Urinary bladder (tissue), 4 donors: ENCODE results near the gene PACS1. TPM values are rescaled to one million over a fixed set of nuclear protein-coding genes. Genes with fewer than 3 reads are reported as not detected.
A peak's percentile ranks its signal among the peaks of the same experiment; 100 is the strongest.
"Not testable (repeated sequence)": the region's sequence is repeated elsewhere in the genome, so short reads cannot be mapped to it uniquely, and the experiment has no call there.

ENCODE experiments used
- DNase-seq: peaks from one replicate; pipeline ENCODE4 v3.0.0-alpha.2; 2015; ENCODE audit errors: extremely low spot score
- H3K27ac ChIP-seq: one replicate; pipeline ENCODE4 v1.5.1; 2013; ENCODE audit warnings: low read depth, mild to moderate bottlenecking, moderate library complexity
- H3K36me3 ChIP-seq: one replicate; pipeline ENCODE4 v1.6.1; 2013; ENCODE audit warnings: mild to moderate bottlenecking, moderate library complexity; ENCODE audit not compliant: insufficient read depth
- H3K4me1 ChIP-seq: one replicate; pipeline ENCODE4 v1.6.1; 2013; ENCODE audit warnings: mild to moderate bottlenecking, moderate library complexity; ENCODE audit not compliant: insufficient read depth
- H3K4me3 ChIP-seq: one replicate; pipeline ENCODE4 v1.5.1; 2013; ENCODE audit warnings: low read depth, low read length
- WGBS: extraction: QIAGEN DNeasy Blood & Tissue Kit; methylation state at CpG from one replicate; pipeline ENCODE4 v1.1.7; 2013; 5-methylcytosine and 5-hydroxymethylcytosine counted together
- polyA plus RNA-seq: library from polyadenylated mRNA; stranded (reverse); fragments of 200-250 nt; gene quantifications from one replicate; pipeline ENCODE4 v1.2.3, GENCODE V29; 2013
- total RNA-seq: library from RNA; depleted of rRNA; stranded (reverse); fragments of >200 nt; gene quantifications from one replicate; pipeline ENCODE4 v1.2.3, GENCODE V29; 2014
- donor health status: healthy with polysubstance abuse.
- donor health status: healthy.

The PACS1 gene
- total RNA-seq = 42.3 TPM
- 41.3 TPM for polyA plus RNA-seq

- no peak for DNase-seq
Observed at GRCh38 chr11:66069715-66070603, at the start of gene PACS1. PACS1 (plus strand) TSS chr11:66070272; CDS start chr11:66070487, 215 bp downstream.

GRCh38 chr11:66020618-66021357 lies 49.3 kb upstream of the PACS1 start:
- WGBS = 81% methylated on average over 25 of the region's 25 CpGs
- DNase-seq = no peak
- Histone ChIP-seq H3K4me3 (no peak overlapping the region), H3K4me1 (no peaks in the 10 kb centered on the region), H3K36me3 (no peaks in the 10 kb centered on the region), H3K27ac (no peak overlapping the region)

More at GRCh38 chr11:66069715-66070603, at the start of gene PACS1:
- Histone ChIP-seq H3K4me3 (peak within 1 kb of the TSS; percentile 92), H3K36me3 (no peaks in the 10 kb centered on the region), H3K4me1 (no peaks in the 10 kb centered on the region), H3K27ac (peak within 1 kb of the TSS; percentile 92)
- under 1% methylated on average over 119 of the region's 120 CpGs for WGBS

GRCh38 chr11:66022401-66023185 lies 47.5 kb upstream of the PACS1 start:
- Histone ChIP-seq H3K27ac (no peak overlapping the region), H3K4me3 (no peak overlapping the region), H3K4me1 (no peaks in the 10 kb centered on the region), H3K36me3 (no peaks in the 10 kb centered on the region)
- WGBS = 22% methylated on average over 46 of the region's 46 CpGs
- no peak for DNase-seq

DNA sequence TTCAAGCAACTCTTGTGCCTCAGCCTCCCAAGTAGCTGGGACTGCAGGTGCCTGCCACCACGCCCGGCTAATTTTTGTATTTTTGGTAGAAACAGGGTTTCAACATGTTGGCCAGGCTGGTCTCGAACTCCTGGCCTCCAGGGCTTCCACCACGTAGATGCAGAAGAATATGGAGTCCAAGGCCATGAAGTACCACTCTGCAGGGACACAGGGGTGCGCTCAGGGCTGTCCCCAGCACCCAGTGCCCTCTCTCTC lies 47.0 kb upstream of the PACS1 start:
- not testable (repeated sequence) for DNase-seq, H3K4me1 ChIP-seq, H3K36me3 ChIP-seq, H3K4me3 ChIP-seq, H3K27ac ChIP-seq
- WGBS = 91% methylated on average over 5 of the region's 5 CpGs

- no peak for DNase-seq
- no peak within 1 kb of the TSS for H3K27ac ChIP-seq
- H3K4me1 ChIP-seq = no peaks in the 10 kb centered on the region
- H3K4me3 ChIP-seq = no peak within 1 kb of the TSS
- no peaks in the 10 kb centered on the region for H3K36me3 ChIP-seq
- WGBS = 90% methylated on average over 18 of the region's 18 CpGs
Observed at GRCh38 chr11:66026017-66026529, 44.0 kb upstream of the PACS1 start, which contains the start of gene CATSPER1. CATSPER1 (minus strand) TSS chr11:66026479; CDS start chr11:66026379, 100 bp downstream.

DNA sequence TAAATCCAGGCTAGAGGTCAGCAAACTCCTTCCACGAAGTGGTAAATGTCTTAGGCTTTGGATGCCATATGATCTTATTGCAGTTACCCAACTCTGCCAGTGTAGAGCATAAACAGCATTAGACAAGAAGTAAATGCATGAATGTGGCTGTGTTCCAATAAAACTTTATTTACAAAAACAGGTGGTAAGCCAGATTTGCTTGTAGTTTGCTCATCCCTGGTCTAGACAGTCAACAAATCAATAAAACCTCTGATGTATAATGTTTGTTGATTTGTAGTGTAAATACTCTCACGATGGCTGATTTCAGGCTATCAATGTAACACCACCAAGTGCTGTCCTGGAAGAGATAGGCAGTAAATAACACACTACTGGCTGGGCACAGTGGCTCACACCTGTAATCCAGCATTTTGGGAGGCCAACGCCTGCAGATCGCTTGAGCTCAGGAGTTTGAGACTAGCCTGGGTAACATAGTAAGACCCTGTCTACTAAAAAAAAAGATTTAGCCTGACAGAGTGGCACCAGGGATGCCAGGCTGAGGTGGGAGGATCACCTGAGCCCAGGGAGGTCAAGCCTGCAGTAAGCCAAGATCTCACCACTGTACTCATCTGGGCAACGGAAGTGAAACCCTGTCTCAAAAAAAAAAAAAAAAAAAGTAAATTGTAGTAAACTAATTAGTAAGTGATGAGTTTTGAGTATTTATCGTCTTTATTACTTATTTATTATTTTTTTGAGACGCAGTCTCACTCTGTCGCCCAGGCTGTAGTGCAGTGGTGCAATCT lies 36.9 kb upstream of the PACS1 start:
- no peak for DNase-seq
- no peak overlapping the region for H3K4me3 ChIP-seq
- no peak overlapping the region for H3K27ac ChIP-seq
- no peaks in the 10 kb centered on the region for H3K4me1 ChIP-seq
- 78% methylated on average over 8 of the region's 8 CpGs for WGBS
- H3K36me3 ChIP-seq = no peaks in the 10 kb centered on the region

DNA sequence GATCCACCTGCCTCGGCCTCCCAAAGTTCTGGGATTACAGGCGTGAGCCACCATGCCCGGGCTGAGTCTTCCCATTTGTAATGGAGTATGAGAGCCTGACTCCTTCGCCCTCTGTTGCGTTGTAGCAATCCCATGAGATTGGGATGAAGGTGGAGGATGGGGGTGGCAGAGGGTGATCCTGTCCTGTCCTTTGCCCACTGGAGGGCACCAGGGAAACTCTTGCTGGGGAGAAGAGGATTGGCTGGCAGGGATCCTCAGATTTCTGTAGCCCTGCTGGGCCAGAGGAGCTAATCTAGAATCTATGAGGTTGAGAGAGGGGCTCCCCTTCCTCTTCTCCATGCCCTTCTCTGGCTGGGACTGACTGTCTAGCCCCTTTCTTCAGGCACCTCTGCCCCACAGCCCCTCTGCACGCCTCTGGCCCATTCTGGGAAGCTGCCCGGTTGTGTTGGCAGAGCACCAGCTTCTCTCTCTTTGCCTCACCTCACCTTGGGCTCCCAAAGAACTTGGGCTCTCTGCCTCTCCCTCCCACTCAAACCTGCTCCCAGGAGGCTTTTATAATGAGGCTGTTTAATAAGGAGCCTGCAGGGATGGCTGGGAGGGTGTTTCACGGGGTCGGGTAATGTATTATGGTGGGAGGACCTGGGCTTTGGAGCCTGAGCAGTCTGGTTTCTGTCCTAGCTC lies 34.3 kb upstream of the PACS1 start:
- Histone ChIP-seq H3K36me3 (no peaks in the 10 kb centered on the region), H3K4me1 (no peaks in the 10 kb centered on the region), H3K4me3 (no peak overlapping the region), H3K27ac (no peak overlapping the region)
- no peak for DNase-seq
- WGBS = 64% methylated on average over 9 of the region's 9 CpGs

GRCh38 chr11:66036334-66036710 lies 33.8 kb upstream of the PACS1 start:
- WGBS = 65% methylated on average over 5 of the region's 5 CpGs
- DNase-seq = no peak
- no peak overlapping the region for H3K4me3 ChIP-seq
- H3K36me3 ChIP-seq = no peaks in the 10 kb centered on the region
- H3K27ac ChIP-seq = no peak overlapping the region
- no peaks in the 10 kb centered on the region for H3K4me1 ChIP-seq

- no peak for DNase-seq
- H3K36me3 ChIP-seq = no peaks in the 10 kb centered on the region
- H3K27ac ChIP-seq = no peak overlapping the region
- 85% methylated on average over 3 of the region's 3 CpGs for WGBS
- no peaks in the 10 kb centered on the region for H3K4me1 ChIP-seq
- H3K4me3 ChIP-seq = no peak overlapping the region
Observed at GRCh38 chr11:66037327-66037726, 32.7 kb upstream of the PACS1 start.

- WGBS = 78% methylated on average over 3 of the region's 3 CpGs
- no peaks in the 10 kb centered on the region for H3K36me3 ChIP-seq
- no peak overlapping the region for H3K4me3 ChIP-seq
- no peak overlapping the region for H3K27ac ChIP-seq
- H3K4me1 ChIP-seq = no peaks in the 10 kb centered on the region
- no peak for DNase-seq
Observed at GRCh38 chr11:66039765-66040164, 30.3 kb upstream of the PACS1 start.

DNA sequence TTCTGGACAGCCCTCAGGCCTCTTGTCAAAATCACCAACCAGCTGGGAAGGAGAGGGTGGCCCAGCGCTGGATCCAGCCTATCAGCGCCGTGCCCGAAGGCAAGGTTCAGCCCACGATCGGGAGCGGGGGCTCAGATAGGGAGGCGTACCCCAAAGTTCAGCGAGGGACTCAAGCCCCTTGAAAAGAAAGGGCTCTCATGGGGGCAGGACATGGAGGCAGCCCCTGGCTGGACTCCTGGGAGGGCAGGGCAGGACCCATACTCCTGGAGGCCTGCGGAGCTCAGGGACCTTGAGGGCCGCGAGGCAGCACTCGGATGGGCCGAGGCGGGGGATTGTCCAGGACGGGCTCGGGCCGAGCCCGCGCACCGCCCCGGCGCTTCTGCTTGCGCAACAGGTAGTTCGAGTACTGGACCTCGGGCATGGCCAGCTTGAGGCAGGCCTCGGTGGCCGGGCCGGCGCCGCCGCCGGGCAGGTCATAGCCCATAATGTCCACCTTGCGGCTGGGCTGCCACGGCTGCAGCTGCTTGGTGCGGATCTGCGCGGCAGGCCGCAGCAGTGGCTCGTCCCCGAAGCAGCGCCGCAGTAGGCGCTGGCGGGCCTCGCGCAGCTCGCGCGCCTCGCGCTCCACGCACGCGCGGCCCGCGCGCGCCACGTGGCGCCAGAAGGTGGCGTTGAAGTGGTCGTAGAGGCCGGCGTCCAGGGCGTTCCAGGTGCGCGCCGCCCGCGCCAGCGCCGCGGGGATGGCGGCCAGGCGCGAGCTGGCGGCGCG lies 27.7 kb upstream of the PACS1 start:
- Histone ChIP-seq H3K4me3 (no peak overlapping the region), H3K27ac (no peak overlapping the region), H3K4me1 (no peaks in the 10 kb centered on the region), H3K36me3 (no peaks in the 10 kb centered on the region)
- DNase-seq = no peak
- 97% methylated on average over 81 of the region's 81 CpGs for WGBS
